NCI-H187 (cell line): ENCODE measurements around the gene TLE3.

Source experiments
- DNase-seq, 2 experiments: peaks; one replicate each; lab custom pipeline; 2025; lab: John Stamatoyannopoulos, UW

TLE3 gene

DNA sequence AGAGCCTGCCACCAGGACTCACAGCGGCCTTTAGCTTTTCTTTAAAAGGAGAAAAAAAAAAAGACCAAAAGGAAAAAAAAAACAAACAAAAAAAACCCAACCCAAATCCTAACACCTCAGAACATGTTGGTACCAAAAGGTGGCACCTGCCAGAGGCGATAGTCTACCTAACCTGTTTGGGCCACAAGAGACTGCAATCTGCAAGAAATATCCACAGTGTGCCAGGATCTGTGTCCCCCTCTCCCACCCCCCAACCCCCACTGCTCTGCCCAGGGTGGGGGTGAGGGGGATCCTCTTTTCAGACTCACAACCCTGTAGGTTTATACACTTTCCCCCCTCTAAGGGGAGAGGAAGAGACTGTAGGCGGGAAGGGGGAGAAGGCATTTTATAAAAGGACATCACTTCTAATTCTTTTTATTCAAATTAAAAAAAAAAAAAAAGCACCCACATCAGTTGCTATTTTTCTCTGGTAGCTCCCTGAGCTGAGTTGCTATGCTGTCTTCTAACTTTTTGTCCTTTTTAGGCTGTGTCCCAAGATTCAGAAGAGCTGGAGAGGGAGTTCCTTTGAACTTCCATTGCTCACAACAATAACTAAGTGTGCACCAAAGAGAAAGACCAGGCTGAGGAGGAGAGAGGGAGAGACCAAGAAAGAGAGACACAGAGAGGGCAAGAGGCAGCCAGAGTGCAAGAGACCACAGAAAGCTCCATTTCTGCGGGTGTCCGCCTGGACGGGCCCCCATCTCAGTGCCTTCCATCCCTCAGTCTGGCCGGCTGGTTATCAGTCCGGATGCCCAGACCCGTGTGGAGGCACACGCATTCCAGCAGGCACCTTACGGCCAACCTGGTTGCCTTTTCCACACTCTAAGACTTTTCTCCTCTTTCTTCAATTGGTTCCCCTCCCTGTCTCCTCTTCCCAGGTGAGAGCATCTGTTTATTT is 48.9 kb downstream of the TLE3 start:
- no peak for DNase-seq

- no peak for DNase-seq
Measured at GRCh38 chr15:70048198-70048565, 49.5 kb downstream of the TLE3 start.

DNA sequence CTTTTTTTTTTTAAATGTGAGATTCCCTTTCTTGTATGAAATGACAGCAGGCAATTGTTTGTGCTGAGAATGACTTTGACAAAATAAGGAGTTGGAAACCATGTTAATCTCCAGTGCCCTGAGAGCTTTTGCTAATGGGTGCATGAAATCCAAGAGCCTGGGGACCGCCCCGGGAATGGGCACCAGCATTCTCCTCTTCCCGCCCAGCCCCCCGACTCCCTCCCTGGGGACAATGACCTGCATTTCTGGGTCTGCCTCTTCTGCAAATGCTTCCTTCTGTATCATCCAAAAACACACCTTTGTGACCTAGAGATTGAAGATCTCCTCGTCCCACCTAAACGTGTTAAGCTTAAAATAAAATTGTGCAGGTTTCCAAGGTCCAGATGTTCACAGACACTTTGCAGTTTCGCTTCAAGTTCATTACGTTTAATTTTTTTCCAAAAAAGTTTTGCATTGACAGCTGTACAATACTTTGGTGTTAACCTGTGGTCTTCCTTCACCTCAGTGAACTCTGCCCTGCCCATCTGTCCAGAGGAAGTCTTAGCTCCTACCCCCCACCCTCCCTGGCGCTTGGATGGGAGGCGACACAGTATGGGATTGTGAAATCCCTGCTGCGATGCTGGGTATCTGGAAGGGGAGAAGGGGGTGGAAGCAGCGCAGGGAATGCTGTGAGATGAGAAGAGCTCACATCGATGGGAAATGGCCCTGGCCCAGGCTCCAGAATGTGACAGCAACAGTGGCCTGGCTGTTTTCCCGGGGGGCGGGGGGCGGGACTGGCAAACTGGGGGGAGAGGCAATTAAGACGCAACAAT is 50.1 kb downstream of the TLE3 start:
- no peak for DNase-seq

GRCh38 chr15:70046679-70047369 is 50.9 kb downstream of the TLE3 start:
- DNase-seq, result no peak

DNA sequence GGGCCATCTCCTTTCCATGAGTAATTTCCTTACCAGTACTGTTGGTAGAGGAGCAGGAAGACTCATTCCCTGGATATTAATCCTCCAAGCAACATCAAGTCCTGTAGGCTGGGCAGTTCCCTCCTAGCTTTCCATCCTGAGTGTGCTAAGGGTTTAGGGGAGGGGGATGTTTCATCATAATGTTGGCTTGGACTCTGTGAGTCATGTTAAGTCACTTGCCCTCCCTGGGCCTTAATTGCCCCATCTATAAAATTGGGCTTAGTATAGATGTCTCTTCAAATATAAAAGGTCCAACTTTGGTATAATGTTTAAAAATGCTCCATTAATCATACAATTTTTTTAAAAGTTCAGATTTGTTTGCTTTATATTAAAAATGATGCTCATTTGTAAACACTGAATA is 52.7 kb downstream of the TLE3 start:
- no peak for DNase-seq

- DNase-seq, result no peak
Measured at GRCh38 chr15:70044168-70044567, 53.5 kb downstream of the TLE3 start.

DNA sequence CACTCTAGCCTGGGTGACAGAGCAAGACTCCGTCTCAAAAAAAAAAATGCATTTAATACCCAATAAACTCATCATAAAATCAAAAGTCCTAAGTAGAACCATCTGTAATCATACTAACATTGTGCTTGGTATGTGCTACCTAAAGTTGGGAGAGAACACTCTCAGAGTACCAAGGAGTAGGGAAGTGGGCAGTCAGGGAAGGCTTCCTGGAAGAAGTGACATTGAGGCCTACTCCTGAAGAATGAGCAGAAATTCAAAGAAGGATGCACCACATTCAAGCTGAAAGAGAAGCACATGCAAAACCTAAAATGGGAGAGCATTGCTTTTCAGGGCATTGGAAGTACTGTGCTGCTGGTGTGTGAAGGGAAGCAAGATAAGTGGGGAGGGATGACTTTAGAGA is 54.1 kb downstream of the TLE3 start:
- DNase-seq, result no peak

DNA sequence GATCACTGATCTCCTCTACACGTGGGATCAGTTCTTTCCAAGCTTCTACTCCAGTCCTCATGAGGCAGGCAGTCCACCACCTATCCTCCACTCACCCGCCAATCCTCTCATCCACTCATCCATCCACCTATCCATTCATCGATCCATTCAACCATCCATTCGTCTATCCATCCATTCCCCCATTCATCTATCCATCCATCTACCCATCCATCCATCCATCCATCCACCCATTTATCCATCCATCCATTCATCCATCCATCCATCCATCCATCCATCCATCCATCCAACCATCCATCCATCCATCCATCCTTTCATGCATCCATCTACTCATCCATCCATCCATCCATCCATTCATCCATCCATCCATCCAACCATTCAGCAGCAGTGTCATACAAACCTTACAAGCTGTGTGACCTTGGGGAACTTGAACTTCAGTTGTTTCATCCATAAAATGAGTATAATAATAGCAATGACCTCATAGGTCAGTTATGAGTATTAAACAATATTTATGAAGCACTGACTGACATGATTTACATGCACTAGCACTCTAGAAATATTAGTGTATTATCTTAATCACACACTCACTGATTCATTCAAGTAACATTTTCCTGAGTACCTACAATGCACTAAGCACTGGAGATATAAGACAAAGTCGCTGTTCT is 55.0 kb downstream of the TLE3 start:
- DNase-seq, result no peak

GRCh38 chr15:70039917-70040316 is 57.8 kb downstream of the TLE3 start:
- no peak for DNase-seq

DNA sequence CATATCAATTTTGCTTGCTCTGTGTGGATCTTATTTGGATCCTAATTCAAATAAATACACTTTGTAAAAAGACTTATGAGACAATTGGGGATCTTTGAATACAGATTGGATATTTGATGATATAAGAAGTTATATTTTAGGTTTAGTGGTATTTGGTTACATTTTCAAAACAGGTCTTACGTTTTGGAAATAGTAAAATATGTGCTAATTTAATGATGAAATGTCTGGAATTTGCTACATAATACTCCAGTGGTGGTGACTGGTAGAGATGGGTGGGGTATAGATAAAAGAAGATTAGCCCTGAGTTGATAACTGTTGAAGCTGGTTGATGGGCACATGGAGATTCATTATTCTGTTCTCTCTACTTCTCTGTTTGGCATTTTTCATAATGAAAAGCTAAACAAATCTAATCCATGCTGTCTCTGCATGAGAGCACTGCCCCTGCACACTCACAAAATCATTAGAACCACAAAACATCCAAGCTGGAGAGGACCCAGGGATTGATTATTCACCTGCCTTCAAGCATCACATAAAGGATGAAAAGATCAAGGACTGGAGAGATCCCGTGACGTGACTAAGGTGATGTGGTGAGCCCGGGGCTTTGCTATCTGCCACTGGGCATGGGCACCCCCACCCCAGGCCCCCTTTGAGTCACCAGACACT is 58.9 kb downstream of the TLE3 start:
- DNase-seq, result no peak

DNA sequence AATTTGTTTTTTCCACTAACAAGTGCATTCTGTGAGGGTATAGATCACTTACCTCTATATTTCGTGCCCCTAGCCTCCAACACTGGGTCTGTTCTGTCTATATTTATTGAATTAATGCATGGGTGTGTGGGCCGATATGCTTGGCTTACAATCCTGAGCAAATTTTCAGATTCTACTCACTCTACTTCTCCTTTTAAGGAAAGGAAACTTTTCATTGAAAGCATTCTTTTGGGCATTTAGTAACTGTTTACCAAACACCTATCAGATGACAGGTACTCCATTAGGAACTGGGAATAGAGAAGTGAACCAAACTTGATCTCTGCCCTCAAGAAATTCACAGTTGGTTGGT is 60.5 kb downstream of the TLE3 start:
- no peak for DNase-seq

DNA sequence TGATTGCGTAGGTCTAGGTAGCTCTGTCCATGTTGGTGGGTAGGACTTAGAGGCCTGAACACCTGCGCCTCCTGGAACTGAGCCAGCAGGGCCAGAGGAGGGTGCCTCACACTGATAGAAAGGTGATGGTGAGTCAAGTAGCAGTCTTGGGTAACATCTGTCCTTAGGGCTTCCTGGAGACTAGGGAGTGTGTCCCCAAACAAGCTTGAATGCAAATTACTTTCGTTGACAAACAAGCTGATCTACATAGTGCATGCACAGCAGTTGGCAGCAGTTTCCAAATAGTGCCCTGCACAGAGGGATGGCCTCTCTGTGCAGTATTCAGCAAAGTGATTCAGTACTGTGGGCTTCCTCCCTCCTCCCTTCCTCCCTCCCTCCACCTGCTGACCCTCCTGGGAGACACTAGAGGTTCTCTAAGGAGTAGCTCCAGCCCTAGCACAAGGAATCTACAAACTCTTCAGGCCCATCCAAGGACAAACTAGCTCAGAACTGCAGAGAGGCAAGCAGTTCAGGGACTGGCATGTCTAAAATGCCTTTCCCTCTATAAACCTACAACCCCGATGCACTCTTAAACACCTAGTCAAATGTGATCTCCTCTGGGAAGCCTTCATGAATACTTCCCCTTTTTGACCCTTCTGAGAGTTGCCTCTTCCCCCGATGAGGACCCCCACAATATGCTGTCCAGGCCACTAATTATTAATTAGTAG is 61.0 kb downstream of the TLE3 start:
- DNase-seq, result peak; percentile 41 to 42

- no peak for DNase-seq
Measured at GRCh38 chr15:70035719-70036077, 62.0 kb downstream of the TLE3 start.

DNA sequence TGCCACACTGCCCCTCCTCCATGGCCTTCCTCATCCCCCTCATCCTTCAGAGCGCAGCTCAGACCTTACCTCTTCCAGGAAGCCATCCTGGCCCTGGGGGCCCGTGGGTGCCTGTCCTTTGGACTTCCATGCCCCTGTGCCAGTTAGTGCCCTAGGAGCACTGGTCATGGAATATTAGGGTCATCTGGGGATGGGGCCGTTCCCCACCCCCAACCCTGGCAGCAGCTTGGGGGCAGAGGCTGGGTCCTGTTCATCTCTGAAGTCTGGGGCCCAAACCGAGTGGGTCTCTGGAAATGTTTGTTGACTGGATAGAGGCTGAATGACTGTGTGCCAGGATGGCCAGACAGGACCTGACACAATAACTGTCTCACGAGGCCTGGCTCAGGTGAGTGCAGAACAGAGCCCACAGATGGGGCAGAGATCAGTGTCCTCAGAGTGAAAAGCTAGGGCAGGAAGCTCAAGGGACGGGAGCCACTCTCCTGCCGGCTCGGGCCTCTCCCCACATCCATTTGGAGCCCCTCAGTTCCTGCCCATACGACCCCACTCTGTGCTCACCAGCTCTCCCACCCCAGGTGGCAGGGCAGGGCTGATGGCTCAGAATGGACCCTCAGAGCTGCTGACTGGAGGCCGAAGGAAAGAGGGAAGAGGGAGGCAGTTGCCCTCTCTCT is 62.5 kb downstream of the TLE3 start:
- DNase-seq, result no peak

- no peak for DNase-seq
Measured at GRCh38 chr15:70034596-70034995, 63.1 kb downstream of the TLE3 start.

GRCh38 chr15:70034141-70034540 is 63.6 kb downstream of the TLE3 start:
- no peak for DNase-seq

GRCh38 chr15:70033529-70034140 is 64.1 kb downstream of the TLE3 start:
- DNase-seq, result no peak

GRCh38 chr15:70033109-70033508 is 64.6 kb downstream of the TLE3 start:
- DNase-seq, result no peak

DNA sequence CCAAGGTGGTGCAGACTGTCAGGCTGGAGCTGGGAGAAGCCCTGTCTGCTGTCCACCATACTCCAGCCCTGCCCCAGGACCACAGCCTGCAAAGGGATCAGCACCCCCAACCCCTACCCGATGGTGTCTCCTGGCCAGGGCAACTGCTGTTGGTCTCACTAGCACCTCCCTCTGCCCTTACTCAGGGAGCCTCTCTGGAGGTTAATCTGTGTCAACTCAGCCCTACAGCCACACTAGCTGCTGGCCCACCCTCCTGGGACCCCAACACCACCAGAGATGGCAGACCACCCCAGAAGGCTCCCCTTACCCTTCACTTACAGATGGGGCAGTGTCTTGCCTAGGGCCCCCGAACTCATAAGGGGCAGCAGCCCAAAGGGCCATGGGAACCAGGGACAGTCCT is 65.2 kb downstream of the TLE3 start:
- no peak for DNase-seq

GRCh38 chr15:70031713-70032112 is 66.0 kb downstream of the TLE3 start:
- no peak for DNase-seq
